Kidney (tissue), 14 donors: Measurements from ENCODE around the gene SUGCT. TPM values are rescaled to one million over a fixed set of nuclear protein-coding genes. Genes with fewer than 3 reads are reported as not detected.

Experiments used
- DNase-seq, 5 donors: peaks; one replicate each; pipeline ENCODE4 v3.0.0-alpha.2; 2013 to 2020
- FAIRE-seq: peaks from 2 replicates; lab custom pipeline; 2012; peaks lifted over from hg19 to GRCh38; lab: Jason Lieb, UNC
- H3K27ac ChIP-seq, 2 donors: one replicate each; pipeline ENCODE4 v1.7.0; 2013; ENCODE audit warnings: low read depth in 2 of 2, low read length in 2 of 2, inconsistent platforms in 1 of 2
- H3K27me3 ChIP-seq: one replicate; pipeline ENCODE4 v1.7.1; 2013; ENCODE audit warnings: low read length, inconsistent platforms; ENCODE audit not compliant: control insufficient read depth, insufficient read depth
- H3K36me3 ChIP-seq, 3 donors: one replicate each; pipeline versions ENCODE4 v1.7.0 to v1.7.1; 2013; ENCODE audit warnings: low read length in 3 of 3, control low read depth in 1 of 3, inconsistent platforms in 1 of 3; ENCODE audit not compliant: insufficient read depth in 3 of 3, control insufficient read depth in 2 of 3
- H3K4me1 ChIP-seq, 3 donors: one replicate each; pipeline versions ENCODE4 v1.7.0 to v1.7.1; 2013; ENCODE audit warnings: low read length in 3 of 3, inconsistent platforms in 1 of 3, low read depth in 1 of 3; ENCODE audit not compliant: control insufficient read depth in 2 of 3, insufficient read depth in 2 of 3
- H3K4me3 ChIP-seq, 3 donors: one replicate each; pipeline versions ENCODE4 v1.7.0 to v1.8.1; 2013; ENCODE audit warnings: low read length in 3 of 3, control low read depth in 1 of 3, inconsistent platforms in 1 of 3
- H3K9ac ChIP-seq, 3 donors: one replicate each; pipeline versions ENCODE4 v1.7.0 to v1.7.1; 2013; ENCODE audit warnings: low read length in 3 of 3, control low read depth in 1 of 3, inconsistent platforms in 1 of 3
- H3K9me3 ChIP-seq, 3 donors: one replicate each; pipeline versions ENCODE4 v1.7.0 to v1.7.1; 2013; ENCODE audit warnings: low read length in 3 of 3, control low read depth in 1 of 3, inconsistent platforms in 1 of 3; ENCODE audit not compliant: control insufficient read depth in 2 of 3, insufficient read depth in 1 of 3
- CTCF ChIP-seq: IDR thresholded peaks from 3 replicates; pipeline ENCODE4 v1.5.1; 2012; ENCODE audit warnings: mild to moderate bottlenecking, moderate library complexity, borderline replicate concordance; ENCODE audit not compliant: insufficient read depth; ENCODE audit errors: extremely low read depth
- intact Hi-C: fragments of 100-400 bp; cut with DNase I; formaldehyde crosslinking; loops from one replicate; pipeline ENCODE4 v1.11.1; 2022
- polyA plus RNA-seq: library from polyadenylated mRNA; stranded (reverse); fragments of 350-450 nt; fragmentation: Illumina TruSeq; extraction: RNeasy Lipid Tissue Mini Kit (QIAGEN cat#74804); gene quantifications from one replicate; pipeline ENCODE4 v1.2.3, GENCODE V29; 2014; ENCODE audit warnings: low read depth, low replicate concordance; ENCODE audit not compliant: insufficient read depth
- total RNA-seq: library from RNA; stranded (reverse); fragmentation: NEBNext Ultra II Directional; extraction: Animal tissue kit (Norgen Biotek cat#: 25700); gene quantifications from one replicate; pipeline ENCODE4 v1.2.1, GENCODE V29; 2021
- donor health status: control.
- donor health status: control.
- donor health status: control.
- donor health status: control.
- donor health status: control.
- donor health status: DM: yes; HTN: yes; CAD: no.
- donor health status: Normal renal cell carcinoma (clear cell type).

SUGCT gene
- total and polyA plus RNA-seq, 2 donors from 2014 or later = 7.6 to 45.1 TPM

DNA sequence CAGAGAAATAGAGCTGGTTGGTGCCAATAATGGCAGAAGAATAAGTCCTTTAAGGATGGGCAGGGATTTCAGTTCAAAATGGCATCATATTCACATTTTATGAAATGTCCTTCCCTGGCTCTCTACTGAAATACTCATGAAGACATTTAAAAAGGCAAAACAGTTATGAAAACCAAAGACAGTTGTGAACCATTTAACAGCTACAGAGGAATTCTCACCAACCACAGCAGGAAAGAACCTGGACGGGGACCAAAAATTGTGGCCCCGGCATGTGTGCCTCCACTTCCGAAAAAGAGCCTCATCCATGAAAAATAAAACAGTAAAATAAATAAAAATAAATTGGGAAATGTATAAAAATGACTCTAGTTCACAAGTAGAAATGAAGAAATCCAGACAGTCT, 539.5 kb downstream of the SUGCT start:
- intact Hi-C loops = no loop called here
- FAIRE-seq = no peak
- H3K36me3 ChIP-seq = peaks cover 0 to 2% (median 0%) of the 10 kb centered on the region in 3 donors
- no peaks in the 10 kb centered on the region for H3K27me3 ChIP-seq
- no peak for DNase-seq
- H3K27ac ChIP-seq = no peak overlapping the region
- no peaks in the 10 kb centered on the region for H3K9me3 ChIP-seq
- H3K9ac ChIP-seq = no peak overlapping the region
- no peaks in the 10 kb centered on the region for H3K4me1 ChIP-seq
- H3K4me3 ChIP-seq = no peak overlapping the region
- no peak for TF ChIP-seq CTCF

- DNase-seq (no peak), FAIRE-seq (no peak)
- TF ChIP-seq CTCF = no peak
- Histone ChIP-seq H3K4me1 (no peaks in the 10 kb centered on the region), H3K27ac (no peak overlapping the region), H3K9ac (no peak overlapping the region), H3K36me3 (peaks cover 0 to 2% (median 0%) of the 10 kb centered on the region in 3 donors), H3K27me3 (no peaks in the 10 kb centered on the region), H3K4me3 (no peak overlapping the region), H3K9me3 (no peaks in the 10 kb centered on the region)
- intact Hi-C loops = no loop called here
These were observed 540.9 kb downstream of the SUGCT start for GRCh38 chr7:40675741-40676140.

- Histone ChIP-seq H3K27me3 (no peaks in the 10 kb centered on the region), H3K36me3 (peaks cover 0 to 2% (median 0%) of the 10 kb centered on the region in 3 donors), H3K4me1 (no peaks in the 10 kb centered on the region), H3K9ac (no peak overlapping the region), H3K4me3 (no peak overlapping the region), H3K27ac (no peak overlapping the region), H3K9me3 (no peaks in the 10 kb centered on the region)
- intact Hi-C loops = no loop called here
- no peak for TF ChIP-seq CTCF
- no peak for FAIRE-seq
- no peak for DNase-seq
These were observed 541.4 kb downstream of the SUGCT start for GRCh38 chr7:40676221-40676620.

GRCh38 chr7:40680657-40681056, 545.9 kb downstream of the SUGCT start:
- Histone ChIP-seq H3K4me3 (no peak overlapping the region), H3K27ac (no peak overlapping the region), H3K9me3 (no peaks in the 10 kb centered on the region), H3K27me3 (no peaks in the 10 kb centered on the region), H3K36me3 (peaks cover 0 to 2% (median 0%) of the 10 kb centered on the region in 3 donors), H3K9ac (no peak overlapping the region), H3K4me1 (no peaks in the 10 kb centered on the region)
- intact Hi-C loops = no loop called here
- FAIRE-seq (no peak), DNase-seq (no peak)
- no peak for TF ChIP-seq CTCF
